Endothelial cell (in vitro differentiated cells): Measurements from ENCODE around the gene NAV3. TPM values are rescaled to one million over a fixed set of nuclear protein-coding genes. Genes with fewer than 3 reads are reported as not detected.

Experiments used
- DNase-seq: peaks from one replicate; pipeline ENCODE4 v3.0.0; 2021; ENCODE audit warnings: low spot score
- H3K27ac Mint-ChIP-seq: one replicate; pipeline ENCODE4 v1.8.0; 2021; ENCODE audit warnings: mixed read lengths, inconsistent platforms; ENCODE audit not compliant: unreplicated experiment
- H3K27me3 Mint-ChIP-seq: one replicate; pipeline ENCODE4 v1.8.0; 2021; ENCODE audit warnings: mild to moderate bottlenecking, moderate library complexity, mixed read lengths, inconsistent platforms; ENCODE audit not compliant: unreplicated experiment
- H3K36me3 Mint-ChIP-seq: one replicate; pipeline ENCODE4 v1.8.0; 2021; ENCODE audit warnings: mild to moderate bottlenecking, low read depth, mixed read lengths, inconsistent platforms; ENCODE audit not compliant: unreplicated experiment
- H3K4me1 Mint-ChIP-seq: one replicate; pipeline ENCODE4 v1.8.0; 2021; ENCODE audit warnings: mild to moderate bottlenecking, mixed read lengths, inconsistent platforms; ENCODE audit not compliant: unreplicated experiment
- H3K4me3 Mint-ChIP-seq: one replicate; pipeline ENCODE4 v1.8.0; 2021; ENCODE audit warnings: mild to moderate bottlenecking, mixed read lengths, inconsistent platforms; ENCODE audit not compliant: unreplicated experiment
- H3K9me3 Mint-ChIP-seq: one replicate; pipeline ENCODE4 v1.8.0; 2021; ENCODE audit warnings: mixed read lengths, inconsistent platforms; ENCODE audit not compliant: unreplicated experiment
- CTCF ChIP-seq: fragments of 200-600 bp; sonication (generic); IDR thresholded peaks from one replicate; pipeline ENCODE4 v1.5.0; 2021; ENCODE audit warnings: antibody characterized with exemption; ENCODE audit not compliant: unreplicated experiment
- total RNA-seq: library from RNA; stranded (reverse); fragmentation: NEBNext Ultra II Directional; extraction: Animal tissue kit (Norgen Biotek cat#: 25700); gene quantifications from one replicate; pipeline ENCODE4 v1.2.1, GENCODE V29; 2021; ENCODE audit not compliant: unreplicated experiment

The NAV3 gene
- total RNA-seq, 1 donor from 2014 or later = 20.3 TPM

- Mint-ChIP-seq H3K9me3 (no peaks in the 10 kb centered on the region), H3K4me1 (no peaks in the 10 kb centered on the region), H3K4me3 (no peak overlapping the region), H3K27ac (no peak overlapping the region), H3K27me3 (peaks cover 1% of the 10 kb centered on the region), H3K36me3 (no peaks in the 10 kb centered on the region)
- TF ChIP-seq CTCF = no peak
- no peak for DNase-seq
These were observed 209.4 kb downstream of the NAV3 start for GRCh38 chr12:78040111-78040510.

- peaks cover 4% of the 10 kb centered on the region for H3K27me3 Mint-ChIP-seq
These were observed 220.1 kb downstream of the NAV3 start for GRCh38 chr12:78050790-78051189.

GRCh38 chr12:78055545-78055944 lies 224.9 kb downstream of the NAV3 start:
- H3K4me3 Mint-ChIP-seq = no peak overlapping the region
- no peak for TF ChIP-seq CTCF
- H3K9me3 Mint-ChIP-seq = no peaks in the 10 kb centered on the region
- no peak for DNase-seq
- no peaks in the 10 kb centered on the region for H3K4me1 Mint-ChIP-seq
- H3K27me3 Mint-ChIP-seq = no peaks in the 10 kb centered on the region
- no peak overlapping the region for H3K27ac Mint-ChIP-seq
- H3K36me3 Mint-ChIP-seq = no peaks in the 10 kb centered on the region

More at GRCh38 chr12:78050790-78051189, 220.1 kb downstream of the NAV3 start:
- Mint-ChIP-seq H3K4me3 (no peak overlapping the region), H3K4me1 (no peaks in the 10 kb centered on the region), H3K27ac (no peak overlapping the region), H3K9me3 (no peaks in the 10 kb centered on the region), H3K36me3 (peaks cover 6% of the 10 kb centered on the region)
- no peak for TF ChIP-seq CTCF
- DNase-seq = no peak

- no peak overlapping the region for H3K27ac Mint-ChIP-seq
These were observed 226.4 kb downstream of the NAV3 start for GRCh38 chr12:78057075-78057474.

GRCh38 chr12:78060186-78060585 lies 229.5 kb downstream of the NAV3 start:
- TF ChIP-seq CTCF = no peak
- Mint-ChIP-seq H3K9me3 (no peaks in the 10 kb centered on the region), H3K4me3 (no peak overlapping the region), H3K27ac (no peak overlapping the region), H3K36me3 (no peaks in the 10 kb centered on the region), H3K27me3 (no peaks in the 10 kb centered on the region), H3K4me1 (no peaks in the 10 kb centered on the region)
- no peak for DNase-seq

More at GRCh38 chr12:78057075-78057474, 226.4 kb downstream of the NAV3 start:
- no peaks in the 10 kb centered on the region for H3K4me1 Mint-ChIP-seq
- TF ChIP-seq CTCF = no peak
- H3K4me3 Mint-ChIP-seq = no peak overlapping the region
- H3K27me3 Mint-ChIP-seq = no peaks in the 10 kb centered on the region
- H3K36me3 Mint-ChIP-seq = no peaks in the 10 kb centered on the region
- DNase-seq = no peak
- no peaks in the 10 kb centered on the region for H3K9me3 Mint-ChIP-seq
